Neural cell (in vitro differentiated cells): Measurements from ENCODE around the gene ITFG2. TPM values are rescaled to one million over a fixed set of nuclear protein-coding genes. Genes with fewer than 3 reads are reported as not detected.

Source experiments
- H2AFZ ChIP-seq: fragments of 200-600, 300-800 bp; sonication (generic), shearing (Covaris generic); 2 replicates; pipeline ENCODE4 v1.6.0; 2014; ENCODE audit warnings: low read depth, mild to moderate bottlenecking, antibody characterized with exemption, low read length, moderate library complexity
- H3F3A ChIP-seq: fragments of 200-600 bp; shearing (Covaris generic); 2 replicates; pipeline ENCODE4 v1.6.1; 2016; ENCODE audit warnings: mild to moderate bottlenecking, moderate library complexity, mixed read lengths, antibody characterized with exemption, low read length; ENCODE audit not compliant: insufficient read depth, poor library complexity, severe bottlenecking
- H3K27ac ChIP-seq: fragments of 200-600, 300-800 bp; sonication (generic), shearing (Covaris generic); 2 replicates; pipeline ENCODE4 v1.5.1; 2014; ENCODE audit warnings: mild to moderate bottlenecking, low read length, moderate library complexity
- H3K27me3 ChIP-seq: fragments of 300-800, 200-600 bp; sonication (generic), shearing (Covaris generic); 2 replicates; pipeline ENCODE4 v1.6.0; 2014; ENCODE audit warnings: mild to moderate bottlenecking, low read depth, low read length, moderate library complexity; ENCODE audit not compliant: insufficient read depth
- H3K36me3 ChIP-seq: fragments of 300-800, 200-600 bp; sonication (generic), shearing (Covaris generic); 2 replicates; pipeline ENCODE4 v1.5.1; 2014; ENCODE audit warnings: mild to moderate bottlenecking, antibody characterized with exemption, low read length, moderate library complexity; ENCODE audit not compliant: insufficient read depth
- H3K4me2 ChIP-seq: fragments of 300-800, 200-600 bp; sonication (generic), shearing (Covaris generic); 2 replicates; pipeline ENCODE4 v1.6.0; 2014; ENCODE audit warnings: mild to moderate bottlenecking, low read length
- H3K4me3 ChIP-seq: fragments of 300-800, 200-600 bp; sonication (generic), shearing (Covaris generic); 2 replicates; pipeline ENCODE4 v1.5.1; 2014; ENCODE audit warnings: mild to moderate bottlenecking, low read length, moderate library complexity
- H3K79me2 ChIP-seq: fragments of 200-600 bp; shearing (Covaris generic); replicated peaks from 2 replicates; pipeline ENCODE4 v1.6.0; 2014; ENCODE audit warnings: mild to moderate bottlenecking, low read length, moderate library complexity; ENCODE audit not compliant: insufficient read depth
- H3K9ac ChIP-seq: fragments of 300-800, 200-600 bp; sonication (generic), shearing (Covaris generic); 2 replicates; pipeline ENCODE4 v1.6.1; 2016; ENCODE audit warnings: mild to moderate bottlenecking, low read length, mixed read lengths
- H3K9me2 ChIP-seq: fragments of 200-600 bp; shearing (Covaris generic); 2 replicates; pipeline ENCODE4 v1.6.1; 2016; ENCODE audit warnings: mild to moderate bottlenecking, low read length, mixed read lengths; ENCODE audit not compliant: insufficient read depth
- H3K9me3 ChIP-seq: fragments of 200-600, 300-800 bp; sonication (generic), shearing (Covaris generic); 2 replicates; pipeline ENCODE4 v1.6.1; 2016; ENCODE audit warnings: mild to moderate bottlenecking, mixed run types, low read length, moderate library complexity, mixed read lengths
- H4K20me1 ChIP-seq: fragments of 200-600 bp; shearing (Covaris generic); 2 replicates; pipeline ENCODE4 v1.6.1; 2016; ENCODE audit warnings: mild to moderate bottlenecking, mixed run types; ENCODE audit not compliant: insufficient read depth
- CTCF ChIP-seq: fragments of 450-650 bp; IDR thresholded peaks from 2 replicates; pipeline ENCODE4 v1.5.1; 2014; ENCODE audit warnings: antibody characterized with exemption, mild to moderate bottlenecking, moderate library complexity; ENCODE audit not compliant: poor library complexity, severe bottlenecking
- EP300 ChIP-seq: fragments of 450-650 bp; conservative IDR thresholded peaks from 2 replicates; pipeline ENCODE4 v1.6.1; 2014; ENCODE audit warnings: antibody characterized with exemption, mild to moderate bottlenecking, moderate library complexity; ENCODE audit not compliant: poor library complexity, severe bottlenecking
- EZH2 ChIP-seq: fragments of 200-600, 300-800 bp; shearing (Covaris generic), sonication (generic); IDR thresholded peaks from 2 replicates; pipeline ENCODE4 v1.6.1; 2014; ENCODE audit warnings: antibody characterized with exemption, low read length, borderline replicate concordance, mild to moderate bottlenecking; ENCODE audit not compliant: insufficient read depth, poor library complexity, severe bottlenecking
- REST ChIP-seq: IDR thresholded peaks from 2 replicates; pipeline ENCODE4 v1.6.1; 2012; ENCODE audit warnings: borderline replicate concordance
- SMC3 ChIP-seq: fragments of 450-650 bp; conservative IDR thresholded peaks from 2 replicates; pipeline ENCODE4 v1.6.1; 2014; ENCODE audit warnings: antibody characterized with exemption, mild to moderate bottlenecking, moderate library complexity; ENCODE audit not compliant: poor library complexity
- TAF1 ChIP-seq: IDR thresholded peaks from 2 replicates; pipeline ENCODE4 v1.6.1; 2012; ENCODE audit warnings: low read depth
- polyA plus RNA-seq: library from polyadenylated mRNA; depleted of rRNA; stranded (reverse); fragments of >200 nt; gene quantifications from 2 replicates; pipeline ENCODE4 v1.2.3, GENCODE V29; 2014

ITFG2 gene
- polyA plus RNA-seq, 1 donor from 2014 or later, result 22.2 TPM

GRCh38 chr12:2823483-2823882 lies 11.0 kb downstream of the ITFG2 start:
- Histone ChIP-seq H3K9me2 (no peaks in the 10 kb centered on the region), H3K27me3 (no peaks in the 10 kb centered on the region), H3K4me3 (no peak overlapping the region), H3K4me2 (no peak overlapping the region), H3K9ac (no peak overlapping the region), H3K27ac (no peak overlapping the region), H3K9me3 (no peaks in the 10 kb centered on the region), H3K36me3 (no peaks in the 10 kb centered on the region), H3K79me2 (no peaks in the 10 kb centered on the region), H4K20me1 (no peaks in the 10 kb centered on the region), H3F3A (no peaks in the 10 kb centered on the region), H2AFZ (no peak overlapping the region)
- TF ChIP-seq SMC3 (no peak), EP300 (no peak), REST (no peak), TAF1 (no peak), EZH2 (no peak), CTCF (no peak)

- Histone ChIP-seq H2AFZ (no peak overlapping the region), H3K27ac (no peak overlapping the region), H3K27me3 (no peaks in the 10 kb centered on the region), H3K4me2 (no peak overlapping the region), H3K9me3 (no peaks in the 10 kb centered on the region), H3F3A (no peaks in the 10 kb centered on the region), H3K79me2 (no peaks in the 10 kb centered on the region), H3K36me3 (no peaks in the 10 kb centered on the region), H3K4me3 (no peak overlapping the region), H3K9ac (no peak overlapping the region), H3K9me2 (no peaks in the 10 kb centered on the region), H4K20me1 (no peaks in the 10 kb centered on the region)
- no peak for TF ChIP-seq SMC3
- no peak for TF ChIP-seq EP300
- TF ChIP-seq CTCF, result no peak
Measured at GRCh38 chr12:2824541-2824940, 12.1 kb downstream of the ITFG2 start.
